Endothelial cell of umbilical vein (primary cell): Measurements from ENCODE around the gene ARID1B. TPM values are rescaled to one million over a fixed set of nuclear protein-coding genes. Genes with fewer than 3 reads are reported as not detected.

Source experiments
- BruUV-seq: library from RNA; stranded (reverse); fragments of 400-500 nt; replicated peaks from 2 replicates; lab custom pipeline; 2021; lab: Mats Ljungman, UMichigan
- CTCF ChIA-PET: fragments of 300-600, 350-600 bp; sonication (Branson Sonifier 250); formaldehyde crosslinking; loops from one replicate; lab custom pipeline; 2021; ENCODE audit warnings: antibody characterized with exemption, inconsistent platforms; lab: Charles Lee
- POLR2A ChIA-PET: fragments of 300-600, 350-600 bp; sonication (Branson Sonifier 250); formaldehyde crosslinking; loops from one replicate; lab custom pipeline; 2021; ENCODE audit warnings: antibody characterized with exemption, inconsistent platforms; lab: Charles Lee
- DNase-seq: peaks from one replicate; pipeline ENCODE4 v3.0.0-alpha.2; 2011; ENCODE audit warnings: low read depth, low spot score
- FAIRE-seq: peaks from 2 replicates; lab custom pipeline; 2011; peaks lifted over from hg19 to GRCh38; lab: Jason Lieb, UNC
- H2AFZ ChIP-seq: 2 replicates; pipeline ENCODE4 v1.6.0; 2012; ENCODE audit warnings: low read depth, low read length, control low read depth, inconsistent platforms
- H3K27ac ChIP-seq: 2 replicates; pipeline ENCODE4 v1.5.1; 2011; ENCODE audit warnings: low read depth, mild to moderate bottlenecking, control low read depth, low read length, moderate library complexity; ENCODE audit not compliant: insufficient read depth
- H3K27me3 ChIP-seq, 2 experiments: 2 replicates each; pipeline versions ENCODE4 v1.6.0 to v1.6.1; 2011; ENCODE audit warnings: low read length in 2 of 2, mixed read lengths in 1 of 2; ENCODE audit not compliant: control insufficient read depth in 2 of 2, insufficient read depth in 2 of 2
- H3K36me3 ChIP-seq, 2 experiments: 2 replicates in 1 of 2; 3 replicates in 1 of 2; pipeline ENCODE4 v1.5.1; 2011; ENCODE audit warnings: low read length in 2 of 2, mild to moderate bottlenecking in 1 of 2, moderate library complexity in 1 of 2; ENCODE audit not compliant: control insufficient read depth in 2 of 2, insufficient read depth in 2 of 2; ENCODE audit errors: extremely low read depth in 1 of 2
- H3K4me1 ChIP-seq: 3 replicates; pipeline ENCODE4 v1.5.1; 2011; ENCODE audit warnings: mild to moderate bottlenecking, low read length; ENCODE audit not compliant: control insufficient read depth, insufficient read depth; ENCODE audit errors: extremely low read depth
- H3K4me2 ChIP-seq: 2 replicates; pipeline ENCODE4 v1.6.1; 2011; ENCODE audit warnings: low read length, control low read depth, mixed read lengths; ENCODE audit not compliant: insufficient read depth
- H3K4me3 ChIP-seq, 3 experiments: fragments of 200-600 bp in 1 of 3; sonication (generic), shearing (Covaris generic) in 1 of 3; replicated peaks in 1 of 3; 2 replicates each; pipeline ENCODE4 v1.5.1; 2011 to 2016; ENCODE audit warnings: control low read depth in 3 of 3, low read length in 3 of 3, mild to moderate bottlenecking in 2 of 3, inconsistent platforms in 1 of 3, low read depth in 1 of 3, moderate library complexity in 1 of 3; ENCODE audit not compliant: insufficient read depth in 1 of 3
- H3K79me2 ChIP-seq: 2 replicates; pipeline ENCODE4 v1.6.0; 2012; ENCODE audit warnings: low read length, inconsistent platforms; ENCODE audit not compliant: control insufficient read depth, insufficient read depth
- H3K9ac ChIP-seq: replicated peaks from 2 replicates; pipeline ENCODE3; 2011; ENCODE audit warnings: low read length, control low read depth; ENCODE audit not compliant: insufficient read depth; ENCODE audit errors: extremely low read depth
- H3K9me1 ChIP-seq: replicated peaks from 3 replicates; pipeline ENCODE4 v1.6.0; 2011; ENCODE audit warnings: mild to moderate bottlenecking, low read length; ENCODE audit not compliant: control insufficient read depth, insufficient read depth; ENCODE audit errors: extremely low read depth
- H3K9me3 ChIP-seq: replicated peaks from 2 replicates; pipeline ENCODE4 v1.5.1; 2012; ENCODE audit warnings: low read length, inconsistent platforms; ENCODE audit not compliant: control insufficient read depth, insufficient read depth
- H4K20me1 ChIP-seq: replicated peaks from 2 replicates; pipeline ENCODE3; 2011; ENCODE audit warnings: mild to moderate bottlenecking, low read length; ENCODE audit not compliant: control insufficient read depth, insufficient read depth; ENCODE audit errors: extremely low read depth
- EZH2 ChIP-seq: IDR thresholded peaks from 2 replicates; pipeline ENCODE4 v1.6.1; 2012; ENCODE audit warnings: borderline replicate concordance, low read depth, mild to moderate bottlenecking, moderate library complexity, low read length, inconsistent platforms; ENCODE audit not compliant: severe bottlenecking
- FOS ChIP-seq: IDR thresholded peaks from 2 replicates; pipeline ENCODE4 v1.6.1; 2011; ENCODE audit warnings: mild to moderate bottlenecking, low read length, moderate library complexity, borderline replicate concordance; ENCODE audit not compliant: insufficient read depth
- GATA2 ChIP-seq: IDR thresholded peaks from 2 replicates; pipeline ENCODE4 v1.7.0; 2011; ENCODE audit warnings: low read depth, mild to moderate bottlenecking, moderate library complexity, mixed read lengths, low read length; ENCODE audit not compliant: insufficient read length, insufficient read depth
- JUN ChIP-seq: IDR thresholded peaks from 2 replicates; pipeline ENCODE4 v1.6.1; 2011; ENCODE audit warnings: borderline replicate concordance, low read depth; ENCODE audit not compliant: insufficient read length, insufficient read depth
- MYC ChIP-seq: IDR thresholded peaks from one replicate; pipeline ENCODE4 v1.6.1; 2011; ENCODE audit warnings: mild to moderate bottlenecking, low read depth, low read length
- POLR2A ChIP-seq: IDR thresholded peaks from 2 replicates; pipeline ENCODE4 v1.6.1; 2012; ENCODE audit warnings: low read depth, mild to moderate bottlenecking, control low read depth, low read length
- POLR2AphosphoS5 ChIP-seq: IDR thresholded peaks from 2 replicates; pipeline ENCODE4 v1.6.1; 2012; ENCODE audit warnings: low read depth, mild to moderate bottlenecking, control low read depth, low read length, moderate library complexity; ENCODE audit not compliant: insufficient read depth
- dilution Hi-C: fragments of 300-500 bp; cut with MboI; formaldehyde crosslinking; loops from one replicate; pipeline ENCODE4 v1.15.0; 2019; ENCODE audit warnings: low sequenced_read_pairs; ENCODE audit not compliant: extremely low pct_ligation_motif_present
- intact Hi-C: fragments of 100-400 bp; cut with micrococcal nuclease; formaldehyde crosslinking; loops from one replicate; pipeline ENCODE4 v1.10.0; 2022
- polyA plus RNA-seq, 4 experiments: library from polyadenylated mRNA; depleted of rRNA in 3 of 4; stranded (reverse) in 3 of 4; unstranded in 1 of 4; fragments of >200 nt; gene quantifications; 2 replicates each; pipeline versions ENCODE4 v1.2.1 to v1.2.3, GENCODE V29; 2011 to 2012; ENCODE audit warnings: missing spikeins in 1 of 4
- total RNA-seq: library from RNA; stranded (reverse); gene quantifications from 2 replicates; pipeline ENCODE4 v1.2.3, GENCODE V29; 2021
- TF ChIP-seq, protein P1 (sequence below): IDR thresholded peaks from 2 replicates; pipeline ENCODE4 v1.6.1; 2011; ENCODE audit not compliant: insufficient read depth, insufficient read length

Gene ARID1B
- total and polyA plus RNA-seq, 2 donors (not counting 3 experiments of a cell fraction or from before 2014, with no cell fraction given), result 21.8 to 89.5 TPM

DNA sequence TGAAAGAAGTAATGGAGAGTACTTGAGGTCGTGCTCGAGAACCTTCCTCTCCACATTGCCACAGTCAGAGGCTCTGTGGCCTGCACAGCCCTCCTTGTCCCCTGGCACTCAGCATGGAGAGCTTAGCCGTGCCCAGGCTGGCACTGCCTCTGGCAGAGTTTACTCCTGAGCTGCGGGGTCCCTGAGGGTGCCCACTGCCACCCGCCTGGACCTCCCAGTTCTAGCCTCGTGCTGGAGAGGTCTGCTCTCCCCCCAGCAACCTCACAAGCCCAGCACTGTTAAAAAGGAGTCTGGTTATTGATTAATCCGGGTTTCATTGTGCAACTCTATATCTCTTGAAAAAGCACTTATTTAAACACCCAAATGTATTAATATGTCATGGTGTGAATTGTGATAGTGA is 319.3 kb downstream of the ARID1B start:
- Histone ChIP-seq H3K9ac (no peak overlapping the region), H3K9me3 (no peaks in the 10 kb centered on the region), H3K9me1 (no peaks in the 10 kb centered on the region), H3K4me2 (no peak overlapping the region), H4K20me1 (no peaks in the 10 kb centered on the region), H2AFZ (no peak overlapping the region), H3K27ac (no peak overlapping the region), H3K36me3 (no peaks in the 10 kb centered on the region), H3K4me1 (peaks cover 30% of the 10 kb centered on the region), H3K27me3 (no peaks in the 10 kb centered on the region), H3K4me3 (no peak overlapping the region), H3K79me2 (peaks cover 2% of the 10 kb centered on the region)
- dilution Hi-C loops, result no loop called here
- TF ChIP-seq POLR2A (no peak), GATA2 (no peak), EZH2 (no peak), POLR2AphosphoS5 (no peak), FOS (no peak), JUN (no peak), MYC (no peak)
- TF ChIP-seq, protein P1, sequence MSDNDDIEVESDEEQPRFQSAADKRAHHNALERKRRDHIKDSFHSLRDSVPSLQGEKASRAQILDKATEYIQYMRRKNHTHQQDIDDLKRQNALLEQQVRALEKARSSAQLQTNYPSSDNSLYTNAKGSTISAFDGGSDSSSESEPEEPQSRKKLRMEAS, result no peak
- no peak for FAIRE-seq
- BruUV-seq, result no TSS peak
- intact Hi-C loops, result no loop called here
- CTCF ChIA-PET, result no interaction called here
- DNase-seq, result no peak
- POLR2A ChIA-PET, result no interaction called here
